C4-2B (cell line): ENCODE data around the gene ADAM12.

ENCODE experiments used
- ZFX ChIP-seq: fragments of 450-650 bp; IDR thresholded peaks from 2 replicates; pipeline ENCODE4 v1.6.1; 2017
- TF ChIP-seq, protein P1 (sequence below): fragments of 450-650 bp; conservative IDR thresholded peaks from 2 replicates; pipeline ENCODE4 v1.5.1; 2017; ENCODE audit warnings: mild to moderate bottlenecking

DNA sequence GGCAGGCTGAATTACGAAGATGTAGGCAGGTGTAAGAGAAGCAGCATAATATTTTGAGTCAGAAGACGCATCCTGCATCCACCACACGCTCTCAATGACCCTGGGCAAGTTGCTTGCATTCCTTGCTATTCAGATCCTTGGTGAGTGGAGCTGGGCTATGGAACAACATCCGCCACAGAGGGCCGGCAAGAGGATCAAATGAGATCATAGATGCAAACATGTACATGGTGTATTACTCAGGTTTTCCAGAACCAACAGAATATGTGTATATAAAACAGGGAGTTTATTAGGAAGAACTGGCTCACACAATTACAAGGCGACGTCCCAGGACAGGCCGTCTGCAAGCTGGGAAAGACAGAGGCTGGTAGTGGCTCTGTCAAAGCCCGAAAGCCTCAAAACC lies 51.5 kb downstream of the ADAM12 start:
- TF ChIP-seq, protein P1, sequence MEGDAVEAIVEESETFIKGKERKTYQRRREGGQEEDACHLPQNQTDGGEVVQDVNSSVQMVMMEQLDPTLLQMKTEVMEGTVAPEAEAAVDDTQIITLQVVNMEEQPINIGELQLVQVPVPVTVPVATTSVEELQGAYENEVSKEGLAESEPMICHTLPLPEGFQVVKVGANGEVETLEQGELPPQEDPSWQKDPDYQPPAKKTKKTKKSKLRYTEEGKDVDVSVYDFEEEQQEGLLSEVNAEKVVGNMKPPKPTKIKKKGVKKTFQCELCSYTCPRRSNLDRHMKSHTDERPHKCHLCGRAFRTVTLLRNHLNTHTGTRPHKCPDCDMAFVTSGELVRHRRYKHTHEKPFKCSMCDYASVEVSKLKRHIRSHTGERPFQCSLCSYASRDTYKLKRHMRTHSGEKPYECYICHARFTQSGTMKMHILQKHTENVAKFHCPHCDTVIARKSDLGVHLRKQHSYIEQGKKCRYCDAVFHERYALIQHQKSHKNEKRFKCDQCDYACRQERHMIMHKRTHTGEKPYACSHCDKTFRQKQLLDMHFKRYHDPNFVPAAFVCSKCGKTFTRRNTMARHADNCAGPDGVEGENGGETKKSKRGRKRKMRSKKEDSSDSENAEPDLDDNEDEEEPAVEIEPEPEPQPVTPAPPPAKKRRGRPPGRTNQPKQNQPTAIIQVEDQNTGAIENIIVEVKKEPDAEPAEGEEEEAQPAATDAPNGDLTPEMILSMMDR, result no peak
- no peak for TF ChIP-seq ZFX
